ENCODE results near the gene TJP2.
A peak's percentile ranks its signal among the peaks of the same experiment; 100 is the strongest.
"Not testable (repeated sequence)": the region's sequence is repeated elsewhere in the genome, so short reads cannot be mapped to it uniquely, and the experiment has no call there.

Gene TJP2

GRCh38 chr9:69297300-69297980 is 123.4 kb downstream of the TJP2 start:
- DNase-seq = no peak

- DNase-seq = no peak
Observed at GRCh38 chr9:69299315-69299714, 125.2 kb downstream of the TJP2 start.

GRCh38 chr9:69299826-69300225 is 125.7 kb downstream of the TJP2 start:
- DNase-seq = no peak

- no peak for DNase-seq
Observed at GRCh38 chr9:69303331-69303730, 129.3 kb downstream of the TJP2 start.

- not testable (repeated sequence) for DNase-seq
Observed at GRCh38 chr9:69306895-69307445, 132.9 kb downstream of the TJP2 start.

GRCh38 chr9:69307446-69308205 is 133.5 kb downstream of the TJP2 start:
- no peak for DNase-seq

- no peak for DNase-seq
Observed at GRCh38 chr9:69308206-69308931, 134.3 kb downstream of the TJP2 start.

GRCh38 chr9:69313175-69313574 is 139.1 kb downstream of the TJP2 start:
- DNase-seq = no peak

GRCh38 chr9:69314547-69314946 is 140.5 kb downstream of the TJP2 start:
- DNase-seq = no peak

GRCh38 chr9:69317081-69317480 is 143.0 kb downstream of the TJP2 start:
- no peak for DNase-seq

- peak; percentile 57 for DNase-seq
Observed at GRCh38 chr9:69317894-69318293, 143.8 kb downstream of the TJP2 start.

- no peak for DNase-seq
Observed at GRCh38 chr9:69319324-69320025, 145.4 kb downstream of the TJP2 start.

GRCh38 chr9:69322256-69322655 is 148.2 kb downstream of the TJP2 start:
- no peak for DNase-seq

GRCh38 chr9:69323861-69324260 is 149.8 kb downstream of the TJP2 start:
- DNase-seq = no peak
